HepG2 (cell line): ENCODE results near the gene TBX10. TPM values are rescaled to one million over a fixed set of nuclear protein-coding genes. Genes with fewer than 3 reads are reported as not detected.

Source experiments
- AKAP8 ChIP-seq: sonication (generic); formaldehyde crosslinking; IDR thresholded peaks from 2 replicates; pipeline ENCODE4 v1.5.1; 2020; ENCODE audit warnings: mild to moderate bottlenecking, missing genetic modification reagents
- ARNT ChIP-seq: fragments of 450-650 bp; IDR thresholded peaks from 2 replicates; pipeline ENCODE4 v1.6.1; 2017
- ATF1 ChIP-seq: IDR thresholded peaks from 2 replicates; pipeline ENCODE4 v1.6.1; 2016; ENCODE audit warnings: mild to moderate bottlenecking, control low read depth
- BATF2 ChIP-seq: sonication (generic); formaldehyde crosslinking; IDR thresholded peaks from 2 replicates; pipeline ENCODE4 v1.8.0; 2022; ENCODE audit warnings: mild to moderate bottlenecking, missing genetic modification reagents, moderate library complexity
- CTCF ChIP-seq: sonication (generic); formaldehyde crosslinking; IDR thresholded peaks from 2 replicates; pipeline ENCODE4 v1.5.0; 2020; ENCODE audit warnings: mild to moderate bottlenecking, missing genetic modification reagents, moderate library complexity
- IRF2 ChIP-seq: IDR thresholded peaks from 2 replicates; pipeline ENCODE4 v1.6.1; 2018; ENCODE audit warnings: missing genetic modification reagents, missing compliant biosample characterization
- MIER3 ChIP-seq: IDR thresholded peaks from 2 replicates; pipeline ENCODE4 v1.6.1; 2016; ENCODE audit warnings: missing compliant biosample characterization, borderline replicate concordance
- PCBP1 ChIP-seq: fragments of 200-400 bp; formaldehyde crosslinking; IDR thresholded peaks from 2 replicates; pipeline ENCODE4 v1.6.1; 2017; ENCODE audit warnings: mild to moderate bottlenecking, low read depth, low read length, borderline replicate concordance
- PHF5A ChIP-seq: IDR thresholded peaks from one replicate; pipeline ENCODE4 v1.6.1; 2018; ENCODE audit warnings: low read depth, missing genetic modification reagents; ENCODE audit not compliant: unreplicated experiment
- POLR2AphosphoS5 ChIP-seq: IDR thresholded peaks from 2 replicates; pipeline ENCODE4 v1.6.1; 2012; ENCODE audit warnings: low read depth, low read length
- PTBP1 ChIP-seq: fragments of 200-400 bp; formaldehyde crosslinking; IDR thresholded peaks from 2 replicates; pipeline ENCODE4 v1.6.1; 2018; ENCODE audit warnings: low read length, low read depth; ENCODE audit not compliant: poor library complexity, severe bottlenecking
- RNF219 ChIP-seq: sonication (generic); formaldehyde crosslinking; IDR thresholded peaks from 2 replicates; pipeline ENCODE4 v1.5.0; 2020; ENCODE audit warnings: mild to moderate bottlenecking, missing genetic modification reagents
- SRSF9 ChIP-seq: fragments of 200-400 bp; formaldehyde crosslinking; IDR thresholded peaks from 2 replicates; pipeline ENCODE4 v1.6.1; 2018; ENCODE audit warnings: borderline replicate concordance, mild to moderate bottlenecking, low read depth, low read length; ENCODE audit not compliant: insufficient read depth, poor library complexity, severe bottlenecking
- YEATS2 ChIP-seq: sonication (generic); formaldehyde crosslinking; IDR thresholded peaks from 2 replicates; pipeline ENCODE4 v1.4.0; 2020; ENCODE audit warnings: missing genetic modification reagents, borderline replicate concordance
- ZHX2 ChIP-seq, 2 experiments: sonication (generic) in 1 of 2; formaldehyde crosslinking in 1 of 2; IDR thresholded peaks; 2 replicates each; pipeline versions ENCODE4 v1.6.1 to v1.9.0; 2014 to 2022; ENCODE audit warnings: antibody characterized with exemption in 1 of 2, borderline replicate concordance in 1 of 2, inconsistent platforms in 1 of 2, low read depth in 1 of 2, missing genetic modification reagents in 1 of 2
- ZNF317 ChIP-seq: sonication (generic); formaldehyde crosslinking; IDR thresholded peaks from 2 replicates; pipeline ENCODE4 v1.5.0; 2020; ENCODE audit warnings: mild to moderate bottlenecking, missing genetic modification reagents
- ZNF749 ChIP-seq: sonication (generic); formaldehyde crosslinking; IDR thresholded peaks from 2 replicates; pipeline ENCODE4 v1.8.0; 2022; ENCODE audit warnings: mild to moderate bottlenecking, missing genetic modification reagents, moderate library complexity, borderline replicate concordance
- ZNF777 ChIP-seq: sonication (generic); formaldehyde crosslinking; IDR thresholded peaks from 2 replicates; pipeline ENCODE4 v1.4.0; 2020; ENCODE audit warnings: missing genetic modification reagents
- ZNF792 ChIP-seq: IDR thresholded peaks from 2 replicates; pipeline ENCODE4 v1.6.1; 2016
- polyA plus RNA-seq, 8 experiments: library from polyadenylated mRNA; depleted of rRNA in 3 of 8; stranded (reverse) in 7 of 8; unstranded in 1 of 8; fragments of >200 nt; fragmentation: Illumina TruSeq in 4 of 8; extraction: Trizol in 4 of 8; gene quantifications; 2 replicates each; pipeline versions ENCODE4 v1.2.1 to v1.2.3, GENCODE V29; 2011 to 2016; ENCODE audit warnings: low read depth in 4 of 8, missing spikeins in 1 of 8, mixed read lengths in 1 of 8; ENCODE audit not compliant: insufficient read depth in 1 of 8
- total RNA-seq, 5 experiments: library from RNA; depleted of rRNA; stranded (reverse); fragments of >200 nt; fragmentation: Illumina TruSeq; extraction: Trizol; gene quantifications; 2 replicates each; pipeline ENCODE4 v1.2.3, GENCODE V29; 2016; ENCODE audit warnings: low read depth in 1 of 5

Gene TBX10
- total and polyA plus RNA-seq, 2 of the 13 experiments (the other 11 are each of a cell fraction or from before 2014, with no cell fraction given), result 0.27 to 1.7 TPM

- TF ChIP-seq ARNT (no peak), YEATS2 (no peak), POLR2AphosphoS5 (peak; percentile 52; the same call in 1 of the 2 replicates), ZNF749 (CRISPR knock-in tag) (0 out of 2 replicates have a peak, but pooled peaks have one; percentile 62), ATF1 (CRISPR knock-in tag) (no peak), ZNF792 (no peak), RNF219 (no peak), ZNF317 (no peak), IRF2 (CRISPR knock-in tag) (0 out of 2 replicates have a peak, but pooled peaks have one; percentile 12), PCBP1 (no peak), MIER3 (CRISPR knock-in tag) (peak; percentile 36; the same call in 1 of the 2 replicates), PHF5A (no peak), CTCF (CRISPR knock-in tag) (no peak), PTBP1 (no peak), SRSF9 (no peak), AKAP8 (no peak; the same call in 1 of the 2 replicates), ZHX2 (IDR thresholded peaks at IDR 0.05; ENCODE audit: low read depth) (peak; percentile 73), ZHX2 (CRISPR knock-in tag; IDR thresholded peaks at IDR 0.05; ENCODE audit: borderline replicate concordance) (no peak), BATF2 (CRISPR knock-in tag) (no peak), ZNF777 (CRISPR knock-in tag) (no peak)
These were observed 7.2 kb downstream of the TBX10 start (continued) for GRCh38 chr11:67632175-67632981.
